SK-N-SH treated with all-trans-retinoic acid at 6 μM for 48 hours (cell line): ENCODE data around the gene TBRG1.

Experiments
- OSR1 ChIP-seq: fragments of 250-450 bp; sonication (Bioruptor Pico); IDR thresholded peaks from 2 replicates; pipeline ENCODE4 v1.8.0; 2022; ENCODE audit warnings: moderate library complexity, mild to moderate bottlenecking, inconsistent platforms
- TCF4 ChIP-seq: fragments of 250-450 bp; sonication (Bioruptor Pico); IDR thresholded peaks from 2 replicates; pipeline ENCODE4 v1.8.0; 2021; ENCODE audit warnings: mild to moderate bottlenecking, moderate library complexity, borderline replicate concordance
- TF ChIP-seq, protein P1 (sequence below): fragments of 250-450 bp; sonication (Bioruptor Pico); IDR thresholded peaks from 2 replicates; pipeline ENCODE4 v1.5.1; 2021; ENCODE audit warnings: mild to moderate bottlenecking, moderate library complexity

DNA sequence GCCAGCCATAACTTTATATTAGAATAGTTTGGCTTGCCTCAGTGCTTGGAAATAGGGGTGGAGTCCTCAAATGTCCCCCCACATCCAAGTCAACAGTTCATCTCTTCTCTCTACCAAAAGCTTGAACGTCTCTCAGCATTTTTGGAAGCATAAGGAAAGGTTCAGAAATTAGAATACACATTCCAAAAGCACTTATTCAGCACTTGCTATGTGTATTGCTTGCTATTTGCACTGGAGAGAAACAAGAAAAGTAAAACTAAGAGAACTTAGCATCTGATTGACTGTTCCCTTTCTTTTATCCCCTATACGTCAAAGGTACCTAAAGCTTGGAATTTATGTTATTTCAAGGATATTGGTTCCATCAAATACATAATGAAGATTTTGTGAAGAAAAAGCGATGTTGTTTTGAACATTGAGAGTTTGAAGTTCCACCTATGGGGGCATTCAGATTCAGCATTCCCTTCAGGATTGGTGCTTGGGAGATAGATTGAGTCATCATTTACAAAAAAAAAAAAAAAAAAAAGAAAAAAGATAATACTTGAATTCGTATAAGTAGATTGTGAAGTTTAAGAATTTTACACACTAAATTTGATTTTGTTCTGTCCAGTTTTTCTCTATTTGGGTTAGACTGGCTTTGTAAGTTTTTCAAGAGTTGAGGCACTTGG lies 1.3 kb downstream of the TBRG1 start:
- TF ChIP-seq TCF4 (no peak), OSR1 (CRISPR knock-in tag) (no peak)
- TF ChIP-seq, protein P1, sequence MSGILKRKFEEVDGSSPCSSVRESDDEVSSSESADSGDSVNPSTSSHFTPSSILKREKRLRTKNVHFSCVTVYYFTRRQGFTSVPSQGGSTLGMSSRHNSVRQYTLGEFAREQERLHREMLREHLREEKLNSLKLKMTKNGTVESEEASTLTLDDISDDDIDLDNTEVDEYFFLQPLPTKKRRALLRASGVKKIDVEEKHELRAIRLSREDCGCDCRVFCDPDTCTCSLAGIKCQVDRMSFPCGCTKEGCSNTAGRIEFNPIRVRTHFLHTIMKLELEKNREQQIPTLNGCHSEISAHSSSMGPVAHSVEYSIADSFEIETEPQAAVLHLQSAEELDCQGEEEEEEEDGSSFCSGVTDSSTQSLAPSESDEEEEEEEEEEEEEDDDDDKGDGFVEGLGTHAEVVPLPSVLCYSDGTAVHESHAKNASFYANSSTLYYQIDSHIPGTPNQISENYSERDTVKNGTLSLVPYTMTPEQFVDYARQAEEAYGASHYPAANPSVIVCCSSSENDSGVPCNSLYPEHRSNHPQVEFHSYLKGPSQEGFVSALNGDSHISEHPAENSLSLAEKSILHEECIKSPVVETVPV = no peak
